GM18909 (cell line): ENCODE results near the gene ARMC3.
A peak's percentile ranks its signal among the peaks of the same experiment; 100 is the strongest.
"Not testable (repeated sequence)": the region's sequence is repeated elsewhere in the genome, so short reads cannot be mapped to it uniquely, and the experiment has no call there.

ENCODE experiments used
- ATAC-seq: cut with Tn5 transposase; IDR thresholded peaks from one replicate; pipeline ENCODE4 v1.9.1; 2021; ENCODE audit warnings: mild to moderate bottlenecking; ENCODE audit not compliant: unreplicated experiment, poor library complexity

Gene ARMC3

DNA sequence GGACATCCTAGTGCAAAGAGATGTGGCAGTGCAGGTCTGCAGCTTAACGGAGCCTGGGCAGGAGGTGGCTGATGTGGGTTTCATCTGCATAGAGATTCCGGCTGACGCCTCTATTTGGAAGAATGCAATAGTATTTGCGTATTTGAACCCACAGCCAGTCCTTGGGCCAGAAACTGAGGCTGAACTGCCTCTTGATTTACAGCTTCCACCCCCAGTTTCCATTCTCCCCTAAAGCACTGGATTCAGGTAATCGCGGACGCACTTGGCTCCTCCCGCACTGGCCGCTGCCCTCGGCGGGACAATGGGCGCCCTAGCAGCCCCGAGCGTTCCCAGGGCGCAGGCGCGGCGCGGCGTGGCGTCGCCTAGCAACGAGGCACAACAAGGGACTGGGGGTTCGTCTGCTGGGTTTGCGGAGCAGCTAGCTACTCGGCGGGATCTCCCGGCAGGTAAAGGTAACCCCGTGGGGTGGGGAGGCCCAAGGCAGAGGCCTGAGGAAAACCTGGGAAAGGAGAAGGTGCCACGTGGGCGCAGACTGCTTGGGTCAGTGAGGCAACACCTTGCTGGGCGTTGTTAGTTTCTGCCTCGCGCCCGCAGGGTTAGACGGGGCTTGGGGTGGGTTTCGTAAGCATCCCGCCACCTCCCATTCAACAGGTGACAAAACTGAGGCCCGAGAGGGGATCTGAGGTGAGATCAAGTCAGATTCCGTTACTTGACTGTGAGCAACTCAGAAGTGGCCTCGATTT is at the start of gene ARMC3:
TSS of gene ARMC3 (plus strand) at position 393 of the 743 bp plus-strand sequence. CDS start 3,944 bp downstream, outside the sequence.
- ATAC-seq = peak; percentile 94

GRCh38 chr10:22891797-22892196 is 36.1 kb upstream of the ARMC3 start:
- no peak for ATAC-seq

- no peak for ATAC-seq
These were observed 34.1 kb upstream of the ARMC3 start for GRCh38 chr10:22893781-22894180.

DNA sequence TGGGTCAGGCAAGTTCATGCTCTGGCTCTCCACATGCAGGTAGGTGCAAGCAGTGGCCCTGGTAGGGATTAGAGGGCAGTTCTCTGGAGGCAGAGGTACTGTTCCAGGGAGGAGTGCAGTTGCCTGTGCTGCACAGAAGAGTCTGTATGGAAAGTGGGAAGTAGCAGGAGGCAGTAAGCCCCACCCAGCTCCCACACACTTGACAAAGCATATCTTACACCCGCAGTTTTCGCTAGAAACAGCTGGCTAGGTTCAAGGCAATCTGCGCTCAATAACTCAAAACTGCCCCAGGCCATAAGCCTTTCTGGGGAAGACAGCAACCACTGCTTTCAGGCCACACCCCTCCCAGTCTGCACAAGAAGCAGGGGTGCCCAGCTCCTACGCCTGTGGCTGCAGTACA is 33.1 kb upstream of the ARMC3 start:
- ATAC-seq = no peak

- ATAC-seq = no peak
These were observed 32.6 kb upstream of the ARMC3 start for GRCh38 chr10:22895252-22895651.

DNA sequence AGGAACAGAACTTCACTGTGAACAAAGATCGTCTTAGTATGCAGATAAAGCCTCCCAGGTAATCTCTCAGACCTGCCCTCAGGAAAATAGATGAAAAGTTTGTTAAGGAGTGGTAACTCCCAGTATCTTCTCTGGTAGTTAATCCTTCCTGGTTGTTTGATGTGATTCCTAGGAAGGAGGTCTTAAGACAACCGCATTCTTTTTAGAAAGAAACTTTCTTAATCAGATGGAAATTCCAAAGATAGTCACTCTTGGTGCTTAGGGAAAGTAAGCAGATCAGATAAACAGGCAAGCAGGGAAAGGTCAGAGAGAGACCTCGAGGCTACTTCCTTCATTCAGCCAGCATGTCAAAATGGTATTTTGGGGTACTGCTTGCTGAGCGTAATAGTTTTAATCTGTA is 30.5 kb upstream of the ARMC3 start:
- ATAC-seq = no peak

DNA sequence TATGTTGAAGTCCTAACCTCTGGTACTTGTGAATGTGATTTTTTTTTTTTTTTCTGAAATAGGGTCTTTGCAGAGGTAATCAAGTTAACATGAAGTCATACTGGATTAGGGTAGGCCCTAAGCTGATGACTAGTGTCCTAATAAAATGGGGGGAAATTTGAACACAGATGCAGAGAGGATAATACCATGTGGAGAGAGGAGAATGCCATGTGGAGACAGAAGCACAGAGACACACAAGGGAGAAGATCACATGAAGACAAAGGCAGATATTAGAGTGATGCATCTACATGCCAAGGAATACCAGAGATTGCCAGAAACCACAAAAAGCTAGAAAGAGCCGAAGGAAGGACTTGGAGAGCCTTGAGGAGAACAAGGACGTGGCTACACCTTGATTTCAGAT is 28.5 kb upstream of the ARMC3 start:
- ATAC-seq = no peak

DNA sequence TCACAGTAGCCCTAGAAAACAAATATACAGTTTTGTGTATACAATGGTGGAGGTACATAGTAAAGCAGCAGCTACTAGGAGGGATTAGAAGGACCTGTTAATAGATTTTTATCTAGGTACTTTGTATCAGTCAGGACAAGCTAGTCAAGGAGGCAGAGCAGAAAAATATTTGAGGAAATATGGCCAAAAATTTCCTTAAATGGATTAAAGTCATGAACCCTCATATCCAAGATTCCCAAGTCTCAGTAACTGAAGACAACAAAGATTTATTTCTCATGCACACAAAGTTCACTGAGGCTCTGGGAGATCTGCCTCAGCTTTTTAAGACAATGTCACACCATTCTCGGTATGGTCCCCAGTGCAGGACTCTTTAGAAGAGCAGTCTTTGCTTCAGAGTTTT is 28.1 kb upstream of the ARMC3 start:
- ATAC-seq = no peak

DNA sequence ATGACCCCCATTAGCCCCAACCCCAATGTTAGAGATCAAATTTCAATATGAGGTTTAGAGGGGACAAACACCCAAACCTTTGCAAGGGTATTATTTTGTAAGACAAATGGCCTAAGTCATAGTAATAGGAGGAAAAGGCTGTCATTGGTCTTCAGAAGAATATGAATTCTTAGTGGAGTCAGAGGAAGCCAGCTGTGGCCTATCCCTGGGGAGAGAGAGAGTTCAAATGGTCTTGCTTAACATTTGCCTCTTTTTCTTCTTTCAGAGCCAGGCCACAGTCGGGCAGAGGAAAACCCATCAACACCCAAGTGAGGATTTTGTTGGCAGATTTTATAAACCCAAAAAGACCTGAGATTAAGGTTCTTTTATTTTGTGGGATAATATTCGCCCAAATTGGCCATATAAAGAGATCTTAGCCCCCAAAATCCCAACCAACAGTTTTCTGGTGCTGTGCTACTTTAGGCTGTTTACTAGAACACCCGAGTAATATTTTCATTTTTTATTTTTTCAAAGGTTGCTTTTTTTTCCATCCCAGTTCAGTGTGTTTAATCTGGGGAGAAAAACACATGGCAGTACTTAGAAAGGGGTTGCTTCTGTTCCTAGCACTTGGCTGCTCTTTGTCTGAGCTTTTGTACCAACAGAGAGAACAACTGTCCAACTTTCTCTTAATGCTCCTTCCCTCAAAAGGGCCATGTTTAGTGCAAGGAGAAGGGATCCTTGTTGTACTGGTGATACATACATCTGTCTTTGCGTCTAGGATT is 26.8 kb upstream of the ARMC3 start:
- ATAC-seq = no peak

DNA sequence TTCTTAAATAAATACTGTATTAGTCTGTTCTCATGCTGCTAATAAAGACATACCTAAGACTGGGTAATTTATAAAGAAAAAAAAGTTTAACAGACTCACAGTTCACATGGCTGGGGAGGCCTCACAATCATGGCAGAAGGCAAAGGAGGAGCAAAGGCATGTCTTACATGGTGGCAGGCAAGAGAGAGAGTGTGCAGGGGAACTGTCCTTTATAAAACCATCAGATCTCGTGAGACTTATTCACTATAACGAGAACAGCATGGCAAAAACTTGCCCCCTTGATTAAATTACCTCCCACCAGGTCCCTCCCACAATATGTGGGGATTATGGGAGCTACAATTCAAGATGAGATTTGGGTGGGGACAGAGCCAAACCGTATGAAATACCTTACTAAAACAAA is 25.7 kb upstream of the ARMC3 start:
- not testable (repeated sequence) for ATAC-seq

DNA sequence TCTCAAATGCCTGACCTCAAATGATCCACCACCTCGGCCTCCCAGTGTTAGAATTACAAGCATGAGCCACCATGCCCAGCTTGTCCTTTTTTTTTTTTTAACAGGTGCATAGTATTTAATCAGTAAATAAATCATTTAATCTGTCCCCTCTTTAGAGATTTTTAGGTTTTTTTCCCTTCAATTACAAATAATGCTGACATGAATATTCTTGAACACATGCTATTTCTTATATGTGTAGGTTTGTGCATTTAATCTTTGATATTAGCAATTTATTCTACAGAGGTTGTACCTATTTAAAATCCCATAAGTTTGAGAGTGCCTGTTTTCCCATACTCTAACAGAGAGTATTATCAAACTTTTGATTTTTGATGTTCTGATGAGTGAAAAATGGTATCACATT is 24.2 kb upstream of the ARMC3 start:
- no peak for ATAC-seq

DNA sequence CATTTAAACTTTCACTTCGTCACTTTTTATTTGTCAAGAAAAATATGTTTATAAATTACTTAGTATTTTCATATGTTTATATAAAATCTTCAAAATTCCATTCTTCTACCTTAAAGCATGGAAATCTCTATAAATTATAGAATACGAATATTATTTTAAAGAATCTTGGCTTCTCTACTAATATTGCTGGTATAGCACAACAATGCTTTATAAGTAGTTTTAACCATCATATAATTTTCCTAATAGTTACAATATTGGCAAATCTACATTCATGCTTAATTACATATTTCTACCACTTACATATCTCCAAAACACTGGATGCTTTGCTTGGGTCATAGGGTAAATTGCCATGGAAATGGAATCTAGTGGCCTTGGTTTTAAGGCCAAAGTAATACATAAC is 21.1 kb upstream of the ARMC3 start:
- no peak for ATAC-seq

DNA sequence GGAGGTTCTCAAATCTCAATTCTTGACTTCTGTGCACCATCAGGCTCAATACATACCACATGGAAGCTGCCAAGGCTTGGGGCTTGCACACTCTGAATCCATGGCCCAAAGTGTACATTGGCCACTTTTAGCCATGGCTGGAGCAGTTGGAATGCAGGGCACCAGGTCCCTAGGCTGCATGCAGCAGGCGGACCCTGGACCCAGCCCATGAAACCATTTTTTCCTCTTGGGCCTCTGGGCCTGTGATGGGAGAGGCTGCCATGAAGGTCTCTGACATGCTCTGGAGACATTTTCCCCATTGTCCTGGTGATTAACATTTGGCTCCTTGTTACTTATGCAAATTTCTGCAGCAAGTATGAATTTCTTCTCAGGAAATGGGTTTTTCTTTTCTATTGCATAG is 19.0 kb upstream of the ARMC3 start:
- no peak for ATAC-seq

DNA sequence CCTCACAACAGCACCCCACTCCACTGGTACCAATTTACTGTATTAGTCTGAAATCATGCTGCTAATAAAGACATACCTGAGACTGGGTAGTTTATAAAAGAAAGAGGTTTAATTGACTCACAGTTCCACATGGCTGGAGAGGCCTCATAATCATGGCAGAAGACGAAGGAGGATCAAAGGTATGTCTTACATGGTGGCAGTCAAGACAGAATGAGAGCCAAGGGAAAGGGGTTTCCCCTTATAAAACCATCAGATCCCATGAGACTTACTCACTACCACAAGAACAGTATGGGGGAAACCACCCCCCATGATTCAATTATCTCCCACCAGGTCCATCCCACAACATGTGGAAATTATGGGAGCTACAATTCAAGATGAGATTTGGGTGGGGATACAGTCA is 18.2 kb upstream of the ARMC3 start:
- ATAC-seq = not testable (repeated sequence)

DNA sequence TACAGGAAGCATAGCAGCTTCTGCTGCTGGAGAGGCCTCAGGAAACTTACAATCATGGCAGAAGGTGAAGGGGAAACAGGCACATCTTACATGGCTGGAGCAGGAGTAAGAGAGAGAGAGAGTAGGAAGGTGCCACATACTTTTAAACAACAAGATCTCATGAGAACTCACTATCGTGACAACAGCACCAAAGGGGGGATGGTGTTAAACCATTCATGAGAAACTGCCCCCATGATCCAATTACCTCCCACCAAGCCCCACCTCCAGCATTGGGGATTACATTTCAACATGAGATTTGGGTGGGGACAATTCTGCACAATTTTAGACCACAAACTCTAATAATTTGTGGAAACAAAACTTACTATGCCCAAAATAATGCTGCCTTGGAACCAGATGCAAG is 16.8 kb upstream of the ARMC3 start:
- ATAC-seq = no peak

DNA sequence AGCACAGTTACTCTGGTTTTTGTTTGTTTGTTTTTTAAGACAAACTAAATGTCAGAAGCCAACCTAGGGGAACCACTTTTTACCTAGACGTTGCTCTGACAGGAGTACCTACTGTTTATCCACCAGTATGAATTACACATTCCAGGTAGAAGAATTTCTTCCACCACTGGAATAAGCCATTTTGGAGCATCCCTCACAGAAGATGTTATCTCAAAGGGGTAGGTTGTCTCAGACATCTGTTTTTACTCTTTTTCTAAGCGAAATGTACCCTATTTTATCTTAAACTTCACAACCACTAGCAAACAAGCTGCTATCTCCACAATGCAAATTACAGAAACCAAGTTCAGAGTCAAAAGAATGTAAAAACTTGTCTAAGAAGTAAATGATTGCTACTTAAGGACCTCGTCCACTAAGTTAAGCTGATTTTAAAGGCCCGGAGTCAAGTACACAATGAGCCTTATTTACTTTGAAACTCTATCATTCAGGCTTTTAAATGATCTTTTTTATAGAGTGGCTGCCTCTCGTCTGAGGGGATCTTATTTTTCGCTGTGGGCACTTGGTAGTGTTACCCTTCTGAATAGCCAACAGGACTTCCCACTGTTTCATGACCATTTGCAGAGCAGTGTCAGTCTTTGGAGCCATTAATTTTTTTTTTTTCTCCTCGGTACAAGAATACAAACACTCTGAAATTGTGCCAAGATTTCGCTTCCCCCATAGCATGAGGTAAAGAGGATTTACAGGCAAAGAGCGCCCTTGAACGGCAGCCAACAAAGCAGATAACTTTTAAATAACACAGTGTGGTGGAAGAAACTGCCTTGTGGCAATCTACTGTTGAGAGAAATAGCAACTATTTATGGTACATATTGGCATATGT is 15.7 kb upstream of the ARMC3 start:
- no peak for ATAC-seq

- no peak for ATAC-seq
These were observed 15.0 kb upstream of the ARMC3 start for GRCh38 chr10:22912763-22913384.

- no peak for ATAC-seq
These were observed 14.3 kb upstream of the ARMC3 start for GRCh38 chr10:22913474-22914092.

DNA sequence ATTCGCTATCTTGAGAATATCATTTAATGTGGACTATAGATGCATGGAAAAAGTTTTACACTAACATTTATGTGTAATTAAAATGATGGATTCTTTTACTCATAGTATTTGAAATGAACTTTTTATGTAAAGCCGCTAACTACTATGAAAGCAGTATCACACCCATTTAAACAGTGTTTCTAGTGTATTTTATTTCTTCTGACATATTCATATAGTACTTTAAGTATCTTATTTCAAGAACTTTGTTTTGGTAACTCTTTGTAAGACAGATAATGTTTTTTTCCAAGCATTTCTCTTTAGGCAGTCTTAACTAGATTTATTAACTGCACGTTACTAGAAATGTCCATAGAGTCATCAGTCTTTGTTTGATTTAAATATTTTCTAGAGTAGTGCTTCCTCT is 12.5 kb upstream of the ARMC3 start:
- no peak for ATAC-seq

GRCh38 chr10:22925088-22925487 is 2.8 kb upstream of the ARMC3 start:
- ATAC-seq = no peak
